Measurements from ENCODE around the gene APOA4. TPM values are rescaled to one million over a fixed set of nuclear protein-coding genes. Genes with fewer than 3 reads are reported as not detected.

The APOA4 gene
- total RNA-seq, result not detected in 3 replicates

- Mint-ChIP-seq H3K4me3 (no peak within 1 kb of the TSS), H3K27ac (no peak within 1 kb of the TSS), H3K9me3 (no peaks in the 10 kb centered on the region), H3K27me3 (ENCODE audit: low read depth) (no peaks in the 10 kb centered on the region), H3K4me1 (peaks cover under 1% of the 10 kb centered on the region), H3K36me3 (no peaks in the 10 kb centered on the region)
- DNase-seq (ENCODE audit: low spot score in 2 of 2, unreplicated experiment in 2 of 2), result no peak
- TF ChIP-seq CTCF (IDR thresholded peaks at IDR 0.05; ENCODE audit: unreplicated experiment), result no peak
Measured at GRCh38 chr11:116823031-116823843, at the start of gene APOA4. APOA4 (minus strand) TSS chr11:116823304; CDS start chr11:116823191, 113 bp downstream.

DNA sequence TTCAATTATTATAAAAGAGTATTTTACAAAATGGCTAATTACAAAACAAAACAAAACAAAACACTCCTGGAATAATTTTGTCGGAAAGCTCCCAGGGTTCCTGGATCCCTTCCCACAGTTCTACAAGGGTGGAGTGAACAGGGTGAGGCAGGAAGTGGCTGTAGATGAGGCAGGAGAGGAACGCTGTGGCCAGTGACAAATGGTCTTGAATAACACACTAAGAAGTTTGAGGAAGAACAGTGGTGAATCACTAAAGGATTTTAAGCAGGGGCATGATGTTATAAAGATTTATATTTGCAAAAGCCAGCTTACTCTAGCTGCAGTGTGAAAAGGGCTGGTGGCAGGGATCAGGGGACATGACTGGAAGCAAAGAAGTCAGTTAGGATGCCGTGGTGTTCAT, 48.1 kb upstream of the APOA4 start:
- H3K36me3 Mint-ChIP-seq, result peaks cover 32% of the 10 kb centered on the region
- H3K9me3 Mint-ChIP-seq, result no peaks in the 10 kb centered on the region
- no peak for TF ChIP-seq CTCF (IDR thresholded peaks at IDR 0.05; ENCODE audit: unreplicated experiment)
- H3K27me3 Mint-ChIP-seq (ENCODE audit: low read depth), result no peaks in the 10 kb centered on the region
- no peak overlapping the region for H3K27ac Mint-ChIP-seq
- H3K4me1 Mint-ChIP-seq, result no peaks in the 10 kb centered on the region
- DNase-seq (ENCODE audit: low spot score in 2 of 2, unreplicated experiment in 2 of 2), result no peak
- H3K4me3 Mint-ChIP-seq, result no peak overlapping the region

DNA sequence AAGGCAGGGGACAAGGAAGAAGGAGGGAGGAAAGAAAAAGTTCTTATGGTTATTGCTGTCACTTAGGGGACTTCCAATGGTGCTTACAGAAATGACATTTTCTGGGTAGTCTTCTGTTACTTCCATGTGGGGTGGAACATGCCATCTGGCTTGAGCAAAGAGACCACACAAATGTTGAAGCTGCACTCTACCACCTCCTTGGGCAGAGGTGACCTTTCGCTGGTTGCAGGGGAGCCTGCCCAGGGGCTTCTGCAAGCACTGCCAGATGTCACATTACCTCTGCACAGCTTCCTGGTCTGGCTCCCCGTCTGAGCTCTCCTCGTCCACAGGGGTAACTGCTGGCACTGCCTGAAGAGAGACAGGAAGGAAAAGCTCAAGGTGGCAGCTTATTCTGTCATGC, 47.0 kb upstream of the APOA4 start:
- Mint-ChIP-seq H3K27me3 (ENCODE audit: low read depth) (no peaks in the 10 kb centered on the region), H3K9me3 (no peaks in the 10 kb centered on the region), H3K4me1 (no peaks in the 10 kb centered on the region), H3K36me3 (peaks cover 36% of the 10 kb centered on the region), H3K27ac (no peak overlapping the region), H3K4me3 (no peak overlapping the region)
- no peak for DNase-seq (ENCODE audit: low spot score in 2 of 2, unreplicated experiment in 2 of 2)
- TF ChIP-seq CTCF (IDR thresholded peaks at IDR 0.05; ENCODE audit: unreplicated experiment), result no peak

- no peak for TF ChIP-seq CTCF (IDR thresholded peaks at IDR 0.05; ENCODE audit: unreplicated experiment)
- Mint-ChIP-seq H3K9me3 (no peaks in the 10 kb centered on the region), H3K27ac (no peak overlapping the region), H3K36me3 (peaks cover 37% of the 10 kb centered on the region), H3K4me3 (no peak overlapping the region), H3K27me3 (ENCODE audit: low read depth) (no peaks in the 10 kb centered on the region), H3K4me1 (no peaks in the 10 kb centered on the region)
- no peak for DNase-seq (ENCODE audit: low spot score in 2 of 2, unreplicated experiment in 2 of 2)
Measured at GRCh38 chr11:116869610-116870009, 46.5 kb upstream of the APOA4 start.

GRCh38 chr11:116868066-116868465, 45.0 kb upstream of the APOA4 start:
- Mint-ChIP-seq H3K4me1 (no peaks in the 10 kb centered on the region), H3K27ac (no peak overlapping the region), H3K9me3 (no peaks in the 10 kb centered on the region), H3K36me3 (peaks cover 43% of the 10 kb centered on the region), H3K4me3 (no peak overlapping the region), H3K27me3 (ENCODE audit: low read depth) (no peaks in the 10 kb centered on the region)
- no peak for TF ChIP-seq CTCF (IDR thresholded peaks at IDR 0.05; ENCODE audit: unreplicated experiment)
- DNase-seq (ENCODE audit: low spot score in 2 of 2, unreplicated experiment in 2 of 2), result no peak

Measured in mesothelial cell of epicardium (in vitro differentiated cells).